K562 (cell line): ENCODE results near the gene GPR15LG. TPM values are rescaled to one million over a fixed set of nuclear protein-coding genes. Genes with fewer than 3 reads are reported as not detected.

Source experiments
- ATAC-seq: fragments of 200-7000 bp; cut with Tn5 transposase; 3 replicates; pipeline ENCODE4 v1.9.1; 2020; ENCODE audit warnings: moderate library complexity
- BruUV-seq: library from RNA; stranded (reverse); fragments of 400-500 nt; replicated peaks from 2 replicates; lab custom pipeline; 2021; lab: Mats Ljungman, UMichigan
- CTCF ChIA-PET: fragments of 300-600 bp; formaldehyde crosslinking; extraction: SDS; loops from one replicate; lab custom pipeline; 2021; ENCODE audit warnings: low intra/inter-chr PET ratio; lab: Yijun Ruan, JAX
- POLR2A ChIA-PET: fragments of 300-600, 350-650 bp; sonication (Branson Sonifier 250); formaldehyde crosslinking; extraction: SDS; loops from one replicate; lab custom pipeline; 2021; ENCODE audit warnings: antibody characterized with exemption, inconsistent platforms; lab: Yijun Ruan, JAX
- DNase-seq, 4 experiments: peaks; one replicate each; pipeline versions ENCODE4 v3.0.0 to v3.0.0-alpha.2; 2011 to 2018; ENCODE audit warnings: low spot score in 3 of 4, mixed read lengths in 3 of 4; ENCODE audit errors: extremely low read depth in 1 of 4
- FAIRE-seq: peaks from 2 replicates; lab custom pipeline; 2011; peaks lifted over from hg19 to GRCh38; lab: Jason Lieb, UNC
- H2AFZ ChIP-seq: 2 replicates; pipeline ENCODE4 v1.6.0; 2011; ENCODE audit warnings: low read depth, low read length, control low read depth, inconsistent platforms
- H3K27ac ChIP-seq: fragments of 200-600 bp; 3 replicates; pipeline ENCODE4 v1.8.0; 2011; ENCODE audit warnings: low read depth, mild to moderate bottlenecking, control low read depth, inconsistent platforms, low read length, moderate library complexity, mixed read lengths; ENCODE audit errors: extremely low read depth
- H3K27me3 ChIP-seq, 2 experiments: fragments of 300-600 bp in 1 of 2; 2 replicates in 1 of 2; 3 replicates in 1 of 2; pipeline versions ENCODE4 v1.6.0 to v1.8.0; 2011; ENCODE audit warnings: inconsistent platforms in 2 of 2, low read length in 2 of 2, mild to moderate bottlenecking in 1 of 2, mixed read lengths in 1 of 2, moderate library complexity in 1 of 2; ENCODE audit not compliant: control insufficient read depth in 2 of 2, insufficient read depth in 2 of 2
- H3K36me3 ChIP-seq: fragments of 300-600 bp; 3 replicates; pipeline ENCODE4 v1.8.0; 2011; ENCODE audit warnings: mild to moderate bottlenecking, low read length, inconsistent platforms; ENCODE audit not compliant: control insufficient read depth, insufficient read depth
- H3K4me1 ChIP-seq, 2 experiments: fragments of 200-600 bp in 1 of 2; replicated peaks in 1 of 2; 2 replicates in 1 of 2; 3 replicates in 1 of 2; pipeline versions ENCODE4 v1.5.1 to v1.8.0; 2011; ENCODE audit warnings: inconsistent platforms in 2 of 2, low read length in 2 of 2, mild to moderate bottlenecking in 1 of 2, mixed read lengths in 1 of 2, moderate library complexity in 1 of 2; ENCODE audit not compliant: control insufficient read depth in 2 of 2, insufficient read depth in 2 of 2
- H3K4me2 ChIP-seq: 2 replicates; pipeline ENCODE4 v1.6.1; 2011; ENCODE audit warnings: low read length, control low read depth, inconsistent platforms, mixed read lengths; ENCODE audit not compliant: insufficient read depth
- H3K4me3 ChIP-seq: fragments of 200-600 bp; sonication (generic), shearing (Covaris generic); 2 replicates; pipeline ENCODE4 v1.5.1; 2016; ENCODE audit warnings: control low read depth, inconsistent platforms
- H3K79me2 ChIP-seq: fragments of 200-600 bp; 3 replicates; pipeline ENCODE4 v1.8.0; 2011; ENCODE audit warnings: low read length, inconsistent platforms; ENCODE audit not compliant: control insufficient read depth, insufficient read depth
- H3K9ac ChIP-seq, 2 experiments: 2 replicates each; pipeline versions ENCODE4 v1.6.0 to v1.6.1; 2011; ENCODE audit warnings: low read depth in 2 of 2, low read length in 2 of 2, control low read depth in 1 of 2, inconsistent platforms in 1 of 2, mild to moderate bottlenecking in 1 of 2, mixed read lengths in 1 of 2; ENCODE audit not compliant: insufficient read depth in 1 of 2
- H3K9me1 ChIP-seq: one replicate; pipeline ENCODE4 v1.6.0; 2011; ENCODE audit warnings: inconsistent platforms, mild to moderate bottlenecking, low read length, moderate library complexity; ENCODE audit not compliant: control insufficient read depth, insufficient read depth
- H3K9me3 ChIP-seq: replicated peaks from 2 replicates; pipeline ENCODE4 v1.5.1; 2011; ENCODE audit warnings: low read depth, low read length, inconsistent platforms; ENCODE audit not compliant: control insufficient read depth, insufficient read depth
- H4K20me1 ChIP-seq: replicated peaks from 2 replicates; pipeline ENCODE4 v1.6.1; 2011; ENCODE audit warnings: low read length, inconsistent platforms, mixed read lengths; ENCODE audit not compliant: control insufficient read depth, insufficient read depth
- CTCF ChIP-seq, 3 experiments: IDR thresholded peaks in 2 of 3; conservative IDR thresholded peaks in 1 of 3; 2 replicates each; pipeline ENCODE4 v1.5.1; 2011 to 2012; ENCODE audit warnings: low read length in 3 of 3, mild to moderate bottlenecking in 3 of 3, control low read depth in 2 of 3, improper control_type of control experiment in 1 of 3, inconsistent platforms in 1 of 3, low read depth in 1 of 3, mixed read lengths in 1 of 3, moderate library complexity in 1 of 3; ENCODE audit not compliant: insufficient read depth in 2 of 3
- ELF4 ChIP-seq: fragments of 450-650 bp; formaldehyde crosslinking; IDR thresholded peaks from 2 replicates; pipeline ENCODE4 v1.4.0; 2022; ENCODE audit warnings: missing genetic modification characterization
- FOXK2 ChIP-seq, 2 experiments: fragments of 450-650 bp; IDR thresholded peaks in 1 of 2; conservative IDR thresholded peaks in 1 of 2; 2 replicates each; pipeline ENCODE4 v1.6.1; 2016; ENCODE audit warnings: low read depth in 2 of 2, mild to moderate bottlenecking in 1 of 2
- HLTF ChIP-seq: fragments of 450-650 bp; IDR thresholded peaks from 2 replicates; pipeline ENCODE4 v1.6.1; 2016
- HOXB6 ChIP-seq: fragments of 250-450 bp; sonication (Bioruptor Pico); IDR thresholded peaks from 2 replicates; pipeline ENCODE4 v1.5.1; 2022; ENCODE audit warnings: mild to moderate bottlenecking, borderline replicate concordance
- JUND ChIP-seq, 2 experiments: IDR thresholded peaks; 2 replicates in 1 of 2; 3 replicates in 1 of 2; pipeline ENCODE4 v1.6.1; 2011; ENCODE audit warnings: borderline replicate concordance in 2 of 2, low read depth in 2 of 2, low read length in 2 of 2, improper control_type of control experiment in 1 of 2, missing biosample characterization in 1 of 2, missing genetic modification characterization in 1 of 2, missing genetic modification reagents in 1 of 2
- MYBL2 ChIP-seq, 2 experiments: fragments of 450-650 bp in 1 of 2; sonication (generic) in 1 of 2; formaldehyde crosslinking in 1 of 2; IDR thresholded peaks; 2 replicates each; pipeline versions ENCODE4 v1.6.1 to v1.8.1; 2017 to 2022; ENCODE audit warnings: borderline replicate concordance in 1 of 2, inconsistent platforms in 1 of 2, low read depth in 1 of 2, mild to moderate bottlenecking in 1 of 2, missing genetic modification reagents in 1 of 2, moderate library complexity in 1 of 2
- NEUROD1 ChIP-seq: fragments of 150-350 bp; IDR thresholded peaks from 2 replicates; pipeline ENCODE4 v1.6.1; 2014; ENCODE audit warnings: borderline replicate concordance, low read length, low read depth; ENCODE audit not compliant: partially characterized antibody
- NR1H2 ChIP-seq: sonication (generic); formaldehyde crosslinking; IDR thresholded peaks from 2 replicates; pipeline ENCODE4 v1.4.0; 2020; ENCODE audit warnings: mild to moderate bottlenecking, missing genetic modification reagents
- OTX1 ChIP-seq: fragments of 450-650 bp; formaldehyde crosslinking; IDR thresholded peaks from 2 replicates; pipeline ENCODE4 v1.4.0; 2022; ENCODE audit warnings: mild to moderate bottlenecking
- RB1 ChIP-seq: fragments of 450-650 bp; IDR thresholded peaks from 2 replicates; pipeline ENCODE4 v1.6.1; 2017; ENCODE audit warnings: low read depth, mild to moderate bottlenecking
- SMARCA5 ChIP-seq: fragments of 450-650 bp; IDR thresholded peaks from 2 replicates; pipeline ENCODE4 v1.6.1; 2016
- WGBS: fragments of 100-300 bp; shearing (Covaris generic); methylation state at CpG from one replicate; pipeline ENCODE4 v1.1.6; 2016; ENCODE audit warnings: low coverage, mixed read lengths; ENCODE audit not compliant: insufficient coverage; ENCODE audit errors: missing lambda C conversion rate; 5-methylcytosine and 5-hydroxymethylcytosine counted together
- in situ Hi-C: fragments of 300-500 bp; cut with MboI; formaldehyde crosslinking; loops from 4 replicates; pipeline ENCODE4 v1.15.0; 2018; ENCODE audit warnings: inconsistent platforms, mixed read lengths
- intact Hi-C: fragments of 100-400 bp; cut with micrococcal nuclease; formaldehyde crosslinking; loops from 2 replicates; pipeline ENCODE4 v1.14.2; 2022
- polyA plus RNA-seq, 8 experiments: library from polyadenylated mRNA; depleted of rRNA in 4 of 8; stranded (reverse) in 5 of 8; unstranded in 3 of 8; fragments of >200 nt; fragmentation: Nextera tagmentation in 2 of 8; fragmentation: Illumina TruSeq in 1 of 8; extraction: Ambion mirVana in 2 of 8; extraction: Trizol in 1 of 8; gene quantifications; 2 replicates each; pipeline versions ENCODE4 v1.2.1 to v1.2.3, GENCODE V29; 2011 to 2014; ENCODE audit warnings: inconsistent platforms in 1 of 8, missing spikeins in 1 of 8
- total RNA-seq, 7 experiments: library from RNA; depleted of rRNA in 6 of 7; stranded (reverse); fragments of >200 nt in 6 of 7; fragmentation: Illumina TruSeq in 2 of 7; extraction: Trizol in 2 of 7; gene quantifications; 2 replicates each; pipeline versions ENCODE4 v1.2.1 to v1.2.3, GENCODE V29; 2011 to 2021; ENCODE audit warnings: low replicate concordance in 1 of 7
- TF ChIP-seq, protein P1 (sequence below): fragments of 450-650 bp; IDR thresholded peaks from 2 replicates; pipeline ENCODE4 v1.6.1; 2016
- TF ChIP-seq, protein P2 (sequence below): fragments of 450-650 bp; IDR thresholded peaks from 2 replicates; pipeline ENCODE4 v1.6.1; 2014; ENCODE audit warnings: low read depth, mild to moderate bottlenecking, moderate library complexity, borderline replicate concordance

GPR15LG gene
- total and polyA plus RNA-seq, 9 of the 15 experiments (the other 6 are each of a cell fraction or from before 2014, with no cell fraction given): 0.51 TPM; not detected in 8

GRCh38 chr10:84205049-84205852 lies 31.6 kb downstream of the GPR15LG start:
- Histone ChIP-seq H3K27ac (no peak overlapping the region), H3K4me2 (no peak overlapping the region), H3K79me2 (no peaks in the 10 kb centered on the region), H3K4me1 (peaks cover 13 to 15% of the 10 kb centered on the region in 2 experiments; a peak in 4 of 5 replicates), H3K36me3 (no peaks in the 10 kb centered on the region), H4K20me1 (no peaks in the 10 kb centered on the region), H2AFZ (no peak overlapping the region), H3K9ac (no peak overlapping the region), H3K27me3 (peaks cover 9 to 27% of the 10 kb centered on the region in 2 experiments), H3K9me1 (no peaks in the 10 kb centered on the region), H3K4me3 (no peak overlapping the region), H3K9me3 (no peaks in the 10 kb centered on the region)
- DNase-seq: peak; percentile 77 to 79 (median 78)
- intact Hi-C loops: loop anchor here (1.0 to 2.0 kb wide), 2 partner anchors 56 to 79 kb away; no protein-coding TSS in a partner anchor
- ATAC-seq: peak; percentile 86
- CTCF ChIA-PET: interaction anchor here (1.1 to 2.1 kb wide), 3 partner anchors 57 to 333 kb away, joined by 3 to 19 read pairs (median 12); no protein-coding TSS in a partner anchor
- POLR2A ChIA-PET: interaction anchor here (0.6 kb wide), 1 partner anchor 45 kb away, joined by 4 read pairs; no protein-coding TSS in a partner anchor
- BruUV-seq: no TSS peak
- in situ Hi-C loops: no loop called here
- WGBS: 4% methylated on average over 7 of the region's 8 CpGs
- peak; percentile 96 for FAIRE-seq
- TF ChIP-seq NR1H2 (no peak), HOXB6 (no peak), NEUROD1 (peak; percentile 21), HLTF (0 out of 2 replicates have a peak, but pooled peaks have one; percentile 27), SMARCA5 (0 out of 2 replicates have a peak, but pooled peaks have one; percentile 46), MYBL2 (IDR thresholded peaks at IDR 0.05; ENCODE audit: low read depth) (peak; percentile 22; the same call in 1 of the 2 replicates), MYBL2 (CRISPR knock-in tag; IDR thresholded peaks at IDR 0.05; ENCODE audit: borderline replicate concordance) (no peak), JUND (IDR thresholded peaks at IDR 0.05; ENCODE audit: borderline replicate concordance, low read depth, low read length) (peak; percentile 38; the same call in 1 of the 2 replicates), JUND (tag; IDR thresholded peaks at IDR 0.05; ENCODE audit: borderline replicate concordance, low read depth, low read length) (no peak), OTX1 (peak; percentile 76; the same call in 1 of the 2 replicates), CTCF (IDR thresholded peaks at IDR 0.05 in 2 of 3, conservative IDR thresholded peaks at IDR 0.05 in 1 of 3; ENCODE audit: insufficient read depth in 2 of 3, low read depth in 1 of 3, low read length in 3 of 3) (peak; percentile 87 to 96 (median 95)), ELF4 (CRISPR knock-in tag) (peak; percentile 74; the same call in 1 of the 2 replicates), RB1 (peak; percentile 17; the same call in 1 of the 2 replicates), FOXK2 (conservative IDR thresholded peaks at IDR 0.05 in 1 of 2, IDR thresholded peaks at IDR 0.05 in 1 of 2; ENCODE audit: low read depth in 2 of 2) (peak; percentile 45 to 80; a peak in 3 of 4 replicates)
- TF ChIP-seq, protein P1, sequence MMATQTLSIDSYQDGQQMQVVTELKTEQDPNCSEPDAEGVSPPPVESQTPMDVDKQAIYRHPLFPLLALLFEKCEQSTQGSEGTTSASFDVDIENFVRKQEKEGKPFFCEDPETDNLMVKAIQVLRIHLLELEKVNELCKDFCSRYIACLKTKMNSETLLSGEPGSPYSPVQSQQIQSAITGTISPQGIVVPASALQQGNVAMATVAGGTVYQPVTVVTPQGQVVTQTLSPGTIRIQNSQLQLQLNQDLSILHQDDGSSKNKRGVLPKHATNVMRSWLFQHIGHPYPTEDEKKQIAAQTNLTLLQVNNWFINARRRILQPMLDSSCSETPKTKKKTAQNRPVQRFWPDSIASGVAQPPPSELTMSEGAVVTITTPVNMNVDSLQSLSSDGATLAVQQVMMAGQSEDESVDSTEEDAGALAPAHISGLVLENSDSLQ: peak; percentile 30; the same call in 1 of the 2 replicates
- TF ChIP-seq, protein P2, sequence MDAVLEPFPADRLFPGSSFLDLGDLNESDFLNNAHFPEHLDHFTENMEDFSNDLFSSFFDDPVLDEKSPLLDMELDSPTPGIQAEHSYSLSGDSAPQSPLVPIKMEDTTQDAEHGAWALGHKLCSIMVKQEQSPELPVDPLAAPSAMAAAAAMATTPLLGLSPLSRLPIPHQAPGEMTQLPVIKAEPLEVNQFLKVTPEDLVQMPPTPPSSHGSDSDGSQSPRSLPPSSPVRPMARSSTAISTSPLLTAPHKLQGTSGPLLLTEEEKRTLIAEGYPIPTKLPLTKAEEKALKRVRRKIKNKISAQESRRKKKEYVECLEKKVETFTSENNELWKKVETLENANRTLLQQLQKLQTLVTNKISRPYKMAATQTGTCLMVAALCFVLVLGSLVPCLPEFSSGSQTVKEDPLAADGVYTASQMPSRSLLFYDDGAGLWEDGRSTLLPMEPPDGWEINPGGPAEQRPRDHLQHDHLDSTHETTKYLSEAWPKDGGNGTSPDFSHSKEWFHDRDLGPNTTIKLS: no peak
